GM12878 (cell line): ENCODE data around the gene FCGR2B. TPM values are rescaled to one million over a fixed set of nuclear protein-coding genes. Genes with fewer than 3 reads are reported as not detected.

Source experiments
- BRCA1 ChIP-seq: IDR thresholded peaks from 2 replicates; pipeline ENCODE4 v1.6.1; 2011; ENCODE audit warnings: low read depth, low read length, improper control_type of control experiment
- DPF2 ChIP-seq: fragments of 450-650 bp; IDR thresholded peaks from 2 replicates; pipeline ENCODE4 v1.6.1; 2017; ENCODE audit warnings: mild to moderate bottlenecking
- EED ChIP-seq: sonication (generic); IDR thresholded peaks from 2 replicates; pipeline ENCODE4 v1.6.1; 2016; ENCODE audit warnings: antibody characterized with exemption, low read depth
- FOS ChIP-seq: IDR thresholded peaks from 3 replicates; pipeline ENCODE4 v1.6.1; 2011; ENCODE audit warnings: borderline replicate concordance; ENCODE audit not compliant: insufficient read length; ENCODE audit errors: extremely low read depth
- JUNB ChIP-seq: IDR thresholded peaks from 2 replicates; pipeline ENCODE4 v1.6.1; 2016; ENCODE audit warnings: antibody characterized with exemption, mild to moderate bottlenecking
- KAT2A ChIP-seq: conservative IDR thresholded peaks from 2 replicates; pipeline ENCODE4 v1.6.1; 2011; ENCODE audit warnings: low read depth, low read length; ENCODE audit not compliant: control insufficient read depth
- MTA3 ChIP-seq: IDR thresholded peaks from 2 replicates; pipeline ENCODE4 v1.6.1; 2012; ENCODE audit warnings: low read length, inconsistent platforms, borderline replicate concordance
- MXI1 ChIP-seq: fragments of 150-350 bp; IDR thresholded peaks from 2 replicates; pipeline ENCODE4 v1.6.1; 2011; ENCODE audit warnings: low read depth, mild to moderate bottlenecking, inconsistent platforms, low read length, improper control_type of control experiment
- NBN ChIP-seq: fragments of 450-650 bp; IDR thresholded peaks from 2 replicates; pipeline ENCODE4 v1.6.1; 2016
- NFIC ChIP-seq: IDR thresholded peaks from 2 replicates; pipeline ENCODE4 v1.6.1; 2012; ENCODE audit warnings: low read depth, mild to moderate bottlenecking, inconsistent platforms, low read length, moderate library complexity
- NFYA ChIP-seq: IDR thresholded peaks from 2 replicates; pipeline ENCODE4 v1.6.1; 2011; ENCODE audit warnings: low read depth, mild to moderate bottlenecking, low read length, improper control_type of control experiment, borderline replicate concordance
- POU2F2 ChIP-seq: IDR thresholded peaks from 3 replicates; pipeline ENCODE4 v1.6.1; 2011; ENCODE audit warnings: low read depth, mild to moderate bottlenecking, low read length, borderline replicate concordance
- TCF3 ChIP-seq: IDR thresholded peaks from 2 replicates; pipeline ENCODE4 v1.6.1; 2012; ENCODE audit warnings: low read depth, mild to moderate bottlenecking, low read length, borderline replicate concordance; ENCODE audit not compliant: insufficient read depth
- ZNF384 ChIP-seq: IDR thresholded peaks from 2 replicates; pipeline ENCODE4 v1.6.1; 2012; ENCODE audit warnings: low read depth, mild to moderate bottlenecking, low read length, improper control_type of control experiment, borderline replicate concordance
- ZSCAN29 ChIP-seq: fragments of 450-650 bp; IDR thresholded peaks from 2 replicates; pipeline ENCODE4 v1.6.1; 2017; ENCODE audit warnings: mild to moderate bottlenecking, moderate library complexity
- polyA plus RNA-seq, 11 experiments: library from polyadenylated mRNA; depleted of rRNA in 4 of 11; unstranded in 6 of 11; stranded (reverse) in 5 of 11; fragments of >200 nt; fragmentation: Nextera tagmentation in 4 of 11; fragmentation: Illumina TruSeq in 1 of 11; extraction: Ambion mirVana in 4 of 11; extraction: Trizol in 1 of 11; gene quantifications; 1 replicate in 1 of 11; 2 replicates in 10 of 11; pipeline versions ENCODE4 v1.2.1 to v1.2.3, GENCODE V29; 2011 to 2016; ENCODE audit warnings: inconsistent platforms in 2 of 11, missing spikeins in 2 of 11, low read depth in 1 of 11
- total RNA-seq, 4 experiments: library from RNA; depleted of rRNA in 3 of 4; stranded (reverse); fragments of >200 nt in 3 of 4; fragmentation: Illumina TruSeq in 1 of 4; extraction: Trizol in 1 of 4; gene quantifications; 2 replicates each; pipeline versions ENCODE4 v1.2.1 to v1.2.3, GENCODE V29; 2013 to 2021
- TF ChIP-seq, protein P1 (sequence below): fragments of 450-650 bp; IDR thresholded peaks from 2 replicates; pipeline ENCODE4 v1.6.1; 2017; ENCODE audit warnings: low read depth, mild to moderate bottlenecking, moderate library complexity
- TF ChIP-seq, protein P2 (sequence below): fragments of 450-650 bp; formaldehyde crosslinking; IDR thresholded peaks from 2 replicates; pipeline ENCODE4 v1.4.0; 2022; ENCODE audit warnings: mild to moderate bottlenecking, moderate library complexity
- TF ChIP-seq, protein P3 (sequence below): fragments of 450-650 bp; IDR thresholded peaks from 2 replicates; pipeline ENCODE4 v1.6.1; 2017; ENCODE audit warnings: borderline replicate concordance
- TF ChIP-seq, protein P4 (sequence below): fragments of 450-650 bp; IDR thresholded peaks from 2 replicates; pipeline ENCODE4 v1.6.1; 2017; ENCODE audit warnings: mild to moderate bottlenecking, moderate library complexity

Gene FCGR2B
- total and polyA plus RNA-seq, 10 of the 15 experiments (the other 5 are each of a cell fraction or from before 2014, with no cell fraction given), result 76.6 to 216 (median 108) TPM

DNA sequence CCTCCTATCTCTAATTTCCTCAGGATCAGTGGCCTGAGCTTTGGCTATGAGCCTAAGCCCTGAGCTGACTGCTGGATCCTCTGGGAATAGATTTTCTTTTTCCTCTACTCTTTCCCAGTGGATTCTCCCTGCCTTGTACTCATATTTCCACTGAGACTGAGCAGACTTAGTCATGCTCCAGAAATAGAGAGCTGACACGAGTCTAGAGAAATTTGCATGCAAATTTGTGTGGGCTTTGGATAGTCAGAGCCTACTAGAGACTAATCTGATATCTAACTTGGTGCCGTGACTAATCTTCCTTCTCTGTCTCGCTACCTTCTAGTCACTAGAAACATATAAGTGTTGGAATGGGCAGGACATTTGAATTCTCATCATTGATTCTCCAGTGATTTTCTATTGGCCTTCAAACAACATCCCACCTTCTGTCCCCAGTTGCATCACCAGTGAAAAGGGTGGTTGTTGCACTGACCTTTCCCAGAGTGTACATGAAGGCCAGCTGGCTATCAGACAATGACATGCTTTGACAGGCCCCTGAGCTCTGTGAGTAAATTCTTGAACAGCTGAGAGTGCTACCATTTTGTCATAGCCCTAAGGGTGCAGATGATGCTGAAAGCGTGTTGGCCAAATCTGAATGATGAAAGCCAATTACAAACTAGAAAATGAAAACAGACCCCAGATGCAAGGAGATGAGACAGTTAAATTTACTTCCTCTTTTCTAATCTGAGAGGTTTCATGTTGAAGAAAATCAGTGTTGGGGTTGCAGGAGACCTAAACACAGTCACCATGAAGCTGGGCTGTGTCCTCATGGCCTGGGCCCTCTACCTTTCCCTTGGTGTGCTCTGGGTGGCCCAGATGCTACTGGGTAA lies 43.8 kb downstream of the FCGR2B start, which contains the start of gene FCRLA (continued):
- TF ChIP-seq DPF2 (peak; percentile 81), MXI1 (0 out of 2 replicates have a peak, but pooled peaks have one; percentile 33), NBN (0 out of 2 replicates have a peak, but pooled peaks have one; percentile 32), POU2F2 (peak; percentile 93), NFIC (peak; percentile 89), MTA3 (peak; percentile 97), ZSCAN29 (no peak), ZNF384 (no peak), TCF3 (0 out of 2 replicates have a peak, but pooled peaks have one; percentile 39), BRCA1 (no peak), FOS (no peak), EED (peak; percentile 98), KAT2A (no peak), NFYA (no peak), JUNB (peak; percentile 89)
- TF ChIP-seq, protein P1, sequence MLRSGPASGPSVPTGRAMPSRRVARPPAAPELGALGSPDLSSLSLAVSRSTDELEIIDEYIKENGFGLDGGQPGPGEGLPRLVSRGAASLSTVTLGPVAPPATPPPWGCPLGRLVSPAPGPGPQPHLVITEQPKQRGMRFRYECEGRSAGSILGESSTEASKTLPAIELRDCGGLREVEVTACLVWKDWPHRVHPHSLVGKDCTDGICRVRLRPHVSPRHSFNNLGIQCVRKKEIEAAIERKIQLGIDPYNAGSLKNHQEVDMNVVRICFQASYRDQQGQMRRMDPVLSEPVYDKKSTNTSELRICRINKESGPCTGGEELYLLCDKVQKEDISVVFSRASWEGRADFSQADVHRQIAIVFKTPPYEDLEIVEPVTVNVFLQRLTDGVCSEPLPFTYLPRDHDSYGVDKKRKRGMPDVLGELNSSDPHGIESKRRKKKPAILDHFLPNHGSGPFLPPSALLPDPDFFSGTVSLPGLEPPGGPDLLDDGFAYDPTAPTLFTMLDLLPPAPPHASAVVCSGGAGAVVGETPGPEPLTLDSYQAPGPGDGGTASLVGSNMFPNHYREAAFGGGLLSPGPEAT, result peak; percentile 66
- TF ChIP-seq, protein P2, sequence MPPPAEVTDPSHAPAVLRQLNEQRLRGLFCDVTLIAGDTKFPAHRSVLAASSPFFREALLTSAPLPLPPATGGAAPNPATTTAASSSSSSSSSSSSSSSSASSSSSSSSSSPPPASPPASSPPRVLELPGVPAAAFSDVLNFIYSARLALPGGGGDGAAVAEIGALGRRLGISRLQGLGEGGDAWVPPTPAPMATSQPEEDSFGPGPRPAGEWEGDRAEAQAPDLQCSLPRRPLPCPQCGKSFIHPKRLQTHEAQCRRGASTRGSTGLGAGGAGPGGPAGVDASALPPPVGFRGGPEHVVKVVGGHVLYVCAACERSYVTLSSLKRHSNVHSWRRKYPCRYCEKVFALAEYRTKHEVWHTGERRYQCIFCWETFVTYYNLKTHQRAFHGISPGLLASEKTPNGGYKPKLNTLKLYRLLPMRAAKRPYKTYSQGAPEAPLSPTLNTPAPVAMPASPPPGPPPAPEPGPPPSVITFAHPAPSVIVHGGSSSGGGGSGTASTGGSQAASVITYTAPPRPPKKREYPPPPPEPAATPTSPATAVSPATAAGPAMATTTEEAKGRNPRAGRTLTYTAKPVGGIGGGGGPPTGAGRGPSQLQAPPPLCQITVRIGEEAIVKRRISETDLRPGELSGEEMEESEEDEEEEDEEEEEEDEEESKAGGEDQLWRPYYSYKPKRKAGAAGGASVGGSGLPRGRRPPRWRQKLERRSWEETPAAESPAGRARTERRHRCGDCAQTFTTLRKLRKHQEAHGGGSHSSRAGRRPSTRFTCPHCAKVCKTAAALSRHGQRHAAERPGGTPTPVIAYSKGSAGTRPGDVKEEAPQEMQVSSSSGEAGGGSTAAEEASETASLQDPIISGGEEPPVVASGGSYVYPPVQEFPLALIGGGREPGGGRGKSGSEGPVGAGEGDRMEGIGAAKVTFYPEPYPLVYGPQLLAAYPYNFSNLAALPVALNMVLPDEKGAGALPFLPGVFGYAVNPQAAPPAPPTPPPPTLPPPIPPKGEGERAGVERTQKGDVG (CRISPR knock-in tag), result no peak
- TF ChIP-seq, protein P3, sequence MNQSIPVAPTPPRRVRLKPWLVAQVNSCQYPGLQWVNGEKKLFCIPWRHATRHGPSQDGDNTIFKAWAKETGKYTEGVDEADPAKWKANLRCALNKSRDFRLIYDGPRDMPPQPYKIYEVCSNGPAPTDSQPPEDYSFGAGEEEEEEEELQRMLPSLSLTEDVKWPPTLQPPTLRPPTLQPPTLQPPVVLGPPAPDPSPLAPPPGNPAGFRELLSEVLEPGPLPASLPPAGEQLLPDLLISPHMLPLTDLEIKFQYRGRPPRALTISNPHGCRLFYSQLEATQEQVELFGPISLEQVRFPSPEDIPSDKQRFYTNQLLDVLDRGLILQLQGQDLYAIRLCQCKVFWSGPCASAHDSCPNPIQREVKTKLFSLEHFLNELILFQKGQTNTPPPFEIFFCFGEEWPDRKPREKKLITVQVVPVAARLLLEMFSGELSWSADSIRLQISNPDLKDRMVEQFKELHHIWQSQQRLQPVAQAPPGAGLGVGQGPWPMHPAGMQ, result no peak
- TF ChIP-seq, protein P4, sequence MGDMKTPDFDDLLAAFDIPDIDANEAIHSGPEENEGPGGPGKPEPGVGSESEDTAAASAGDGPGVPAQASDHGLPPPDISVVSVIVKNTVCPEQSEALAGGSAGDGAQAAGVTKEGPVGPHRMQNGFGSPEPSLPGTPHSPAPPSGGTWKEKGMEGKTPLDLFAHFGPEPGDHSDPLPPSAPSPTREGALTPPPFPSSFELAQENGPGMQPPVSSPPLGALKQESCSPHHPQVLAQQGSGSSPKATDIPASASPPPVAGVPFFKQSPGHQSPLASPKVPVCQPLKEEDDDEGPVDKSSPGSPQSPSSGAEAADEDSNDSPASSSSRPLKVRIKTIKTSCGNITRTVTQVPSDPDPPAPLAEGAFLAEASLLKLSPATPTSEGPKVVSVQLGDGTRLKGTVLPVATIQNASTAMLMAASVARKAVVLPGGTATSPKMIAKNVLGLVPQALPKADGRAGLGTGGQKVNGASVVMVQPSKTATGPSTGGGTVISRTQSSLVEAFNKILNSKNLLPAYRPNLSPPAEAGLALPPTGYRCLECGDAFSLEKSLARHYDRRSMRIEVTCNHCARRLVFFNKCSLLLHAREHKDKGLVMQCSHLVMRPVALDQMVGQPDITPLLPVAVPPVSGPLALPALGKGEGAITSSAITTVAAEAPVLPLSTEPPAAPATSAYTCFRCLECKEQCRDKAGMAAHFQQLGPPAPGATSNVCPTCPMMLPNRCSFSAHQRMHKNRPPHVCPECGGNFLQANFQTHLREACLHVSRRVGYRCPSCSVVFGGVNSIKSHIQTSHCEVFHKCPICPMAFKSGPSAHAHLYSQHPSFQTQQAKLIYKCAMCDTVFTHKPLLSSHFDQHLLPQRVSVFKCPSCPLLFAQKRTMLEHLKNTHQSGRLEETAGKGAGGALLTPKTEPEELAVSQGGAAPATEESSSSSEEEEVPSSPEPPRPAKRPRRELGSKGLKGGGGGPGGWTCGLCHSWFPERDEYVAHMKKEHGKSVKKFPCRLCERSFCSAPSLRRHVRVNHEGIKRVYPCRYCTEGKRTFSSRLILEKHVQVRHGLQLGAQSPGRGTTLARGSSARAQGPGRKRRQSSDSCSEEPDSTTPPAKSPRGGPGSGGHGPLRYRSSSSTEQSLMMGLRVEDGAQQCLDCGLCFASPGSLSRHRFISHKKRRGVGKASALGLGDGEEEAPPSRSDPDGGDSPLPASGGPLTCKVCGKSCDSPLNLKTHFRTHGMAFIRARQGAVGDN, result peak; percentile 65
